ENCODE measurements around the gene NUP133.

DNA sequence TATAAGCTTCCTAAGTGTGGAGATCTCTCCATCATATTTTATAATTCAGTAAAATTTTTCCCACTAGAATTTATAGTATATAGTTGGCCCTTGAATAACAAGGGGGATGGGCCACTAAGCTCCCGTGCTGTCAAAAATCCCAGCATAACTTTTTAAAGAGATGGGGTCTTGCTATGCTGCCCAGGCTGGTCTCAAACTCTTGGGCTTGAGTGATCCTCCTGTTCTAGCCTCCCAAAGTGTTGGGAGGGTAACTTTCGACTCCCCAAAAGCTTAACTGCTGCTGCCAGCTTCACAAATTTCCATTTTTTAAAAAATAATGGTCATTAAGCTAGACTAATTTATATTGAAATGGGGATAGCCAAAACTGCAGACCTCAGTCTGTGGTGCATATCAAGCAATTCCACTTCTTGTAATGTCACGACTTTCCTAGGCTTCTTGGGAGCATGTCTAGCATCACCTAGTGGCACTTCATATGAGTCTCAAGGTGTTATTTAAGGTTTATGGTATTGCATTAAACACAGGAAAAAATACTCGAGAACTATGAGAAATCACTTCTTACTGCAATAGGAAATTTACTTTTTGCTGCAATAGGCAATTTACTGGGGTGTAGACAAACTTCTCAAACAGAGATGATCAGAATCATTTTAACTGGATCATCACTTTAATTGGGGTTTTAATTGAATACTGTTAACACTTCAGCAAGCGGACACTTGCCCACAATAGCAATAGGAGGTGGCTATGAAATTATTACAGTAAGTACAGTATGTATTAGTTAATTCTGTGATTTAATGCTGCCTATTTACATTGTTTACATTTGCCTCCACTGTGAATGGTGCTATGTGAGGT lies 55.0 kb downstream of the NUP133 start:
- TF ChIP-seq, protein P1, sequence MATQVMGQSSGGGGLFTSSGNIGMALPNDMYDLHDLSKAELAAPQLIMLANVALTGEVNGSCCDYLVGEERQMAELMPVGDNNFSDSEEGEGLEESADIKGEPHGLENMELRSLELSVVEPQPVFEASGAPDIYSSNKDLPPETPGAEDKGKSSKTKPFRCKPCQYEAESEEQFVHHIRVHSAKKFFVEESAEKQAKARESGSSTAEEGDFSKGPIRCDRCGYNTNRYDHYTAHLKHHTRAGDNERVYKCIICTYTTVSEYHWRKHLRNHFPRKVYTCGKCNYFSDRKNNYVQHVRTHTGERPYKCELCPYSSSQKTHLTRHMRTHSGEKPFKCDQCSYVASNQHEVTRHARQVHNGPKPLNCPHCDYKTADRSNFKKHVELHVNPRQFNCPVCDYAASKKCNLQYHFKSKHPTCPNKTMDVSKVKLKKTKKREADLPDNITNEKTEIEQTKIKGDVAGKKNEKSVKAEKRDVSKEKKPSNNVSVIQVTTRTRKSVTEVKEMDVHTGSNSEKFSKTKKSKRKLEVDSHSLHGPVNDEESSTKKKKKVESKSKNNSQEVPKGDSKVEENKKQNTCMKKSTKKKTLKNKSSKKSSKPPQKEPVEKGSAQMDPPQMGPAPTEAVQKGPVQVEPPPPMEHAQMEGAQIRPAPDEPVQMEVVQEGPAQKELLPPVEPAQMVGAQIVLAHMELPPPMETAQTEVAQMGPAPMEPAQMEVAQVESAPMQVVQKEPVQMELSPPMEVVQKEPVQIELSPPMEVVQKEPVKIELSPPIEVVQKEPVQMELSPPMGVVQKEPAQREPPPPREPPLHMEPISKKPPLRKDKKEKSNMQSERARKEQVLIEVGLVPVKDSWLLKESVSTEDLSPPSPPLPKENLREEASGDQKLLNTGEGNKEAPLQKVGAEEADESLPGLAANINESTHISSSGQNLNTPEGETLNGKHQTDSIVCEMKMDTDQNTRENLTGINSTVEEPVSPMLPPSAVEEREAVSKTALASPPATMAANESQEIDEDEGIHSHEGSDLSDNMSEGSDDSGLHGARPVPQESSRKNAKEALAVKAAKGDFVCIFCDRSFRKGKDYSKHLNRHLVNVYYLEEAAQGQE (IDR thresholded peaks at IDR 0.05) = no peak
- TF ChIP-seq, protein P2, sequence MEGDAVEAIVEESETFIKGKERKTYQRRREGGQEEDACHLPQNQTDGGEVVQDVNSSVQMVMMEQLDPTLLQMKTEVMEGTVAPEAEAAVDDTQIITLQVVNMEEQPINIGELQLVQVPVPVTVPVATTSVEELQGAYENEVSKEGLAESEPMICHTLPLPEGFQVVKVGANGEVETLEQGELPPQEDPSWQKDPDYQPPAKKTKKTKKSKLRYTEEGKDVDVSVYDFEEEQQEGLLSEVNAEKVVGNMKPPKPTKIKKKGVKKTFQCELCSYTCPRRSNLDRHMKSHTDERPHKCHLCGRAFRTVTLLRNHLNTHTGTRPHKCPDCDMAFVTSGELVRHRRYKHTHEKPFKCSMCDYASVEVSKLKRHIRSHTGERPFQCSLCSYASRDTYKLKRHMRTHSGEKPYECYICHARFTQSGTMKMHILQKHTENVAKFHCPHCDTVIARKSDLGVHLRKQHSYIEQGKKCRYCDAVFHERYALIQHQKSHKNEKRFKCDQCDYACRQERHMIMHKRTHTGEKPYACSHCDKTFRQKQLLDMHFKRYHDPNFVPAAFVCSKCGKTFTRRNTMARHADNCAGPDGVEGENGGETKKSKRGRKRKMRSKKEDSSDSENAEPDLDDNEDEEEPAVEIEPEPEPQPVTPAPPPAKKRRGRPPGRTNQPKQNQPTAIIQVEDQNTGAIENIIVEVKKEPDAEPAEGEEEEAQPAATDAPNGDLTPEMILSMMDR (IDR thresholded peaks at IDR 0.05) = peak; percentile 73
- TF ChIP-seq POLR2A (IDR thresholded peaks at IDR 0.05; ENCODE audit: low read length) = no peak
- no peak for TF ChIP-seq RFX5 (IDR thresholded peaks at IDR 0.05)
- no peak for TF ChIP-seq EP300 (IDR thresholded peaks at IDR 0.05)
- no peak for TF ChIP-seq POLR2AphosphoS2 (conservative IDR thresholded peaks at IDR 0.05; ENCODE audit: low read length)
